Measurements from ENCODE around the gene CD99. TPM values are rescaled to one million over a fixed set of nuclear protein-coding genes. Genes with fewer than 3 reads are reported as not detected.

Gene CD99
- total RNA-seq, 1 donor = 455 TPM

GRCh38 chrX:2703991-2704369 is 12.9 kb downstream of the CD99 start:
- DNase-seq (ENCODE audit: insufficient read length, low spot score, missing footprints) = no peak
- H3K36me3 ChIP-seq (ENCODE audit: insufficient read depth, low read length) = peaks cover 7% of the 10 kb centered on the region
- no peak overlapping the region for H3K4me3 ChIP-seq (ENCODE audit: insufficient read depth, low read length)
- H3K79me2 ChIP-seq (ENCODE audit: insufficient read depth, low read length) = peaks cover 95% of the 10 kb centered on the region
- no peak overlapping the region for H3K27ac ChIP-seq (ENCODE audit: low read depth, low read length)
- H3K27me3 ChIP-seq (ENCODE audit: insufficient read depth, low read length) = no peaks in the 10 kb centered on the region
- H4K20me1 ChIP-seq (ENCODE audit: insufficient read depth, low read length) = peaks cover 74% of the 10 kb centered on the region
- no peak overlapping the region for H2AFZ ChIP-seq (ENCODE audit: low read length)
- H3K4me2 ChIP-seq (ENCODE audit: insufficient read depth, low read length) = no peak overlapping the region
- TF ChIP-seq CTCF (IDR thresholded peaks at IDR 0.05; ENCODE audit: extremely low read depth, low read depth, low read length) = no peak
- no peaks in the 10 kb centered on the region for H3K9me3 ChIP-seq (ENCODE audit: low read depth, low read length)
- H3K4me1 ChIP-seq (ENCODE audit: insufficient read depth, low read length) = peaks cover 16% of the 10 kb centered on the region

- Histone ChIP-seq H3K9me3 (ENCODE audit: low read depth, low read length) (no peaks in the 10 kb centered on the region), H3K79me2 (ENCODE audit: insufficient read depth, low read length) (peaks cover 95% of the 10 kb centered on the region), H3K27me3 (ENCODE audit: insufficient read depth, low read length) (no peaks in the 10 kb centered on the region), H4K20me1 (ENCODE audit: insufficient read depth, low read length) (peaks cover 77% of the 10 kb centered on the region), H3K4me3 (ENCODE audit: insufficient read depth, low read length) (no peak overlapping the region), H3K27ac (ENCODE audit: low read depth, low read length) (no peak overlapping the region), H3K4me2 (ENCODE audit: insufficient read depth, low read length) (no peak overlapping the region), H3K4me1 (ENCODE audit: insufficient read depth, low read length) (peaks cover 26% of the 10 kb centered on the region), H2AFZ (ENCODE audit: low read length) (no peak overlapping the region), H3K36me3 (ENCODE audit: insufficient read depth, low read length) (peaks cover 3% of the 10 kb centered on the region)
- TF ChIP-seq CTCF (IDR thresholded peaks at IDR 0.05; ENCODE audit: extremely low read depth, low read depth, low read length) = no peak
- no peak for DNase-seq (ENCODE audit: insufficient read length, low spot score, missing footprints)
Measured at GRCh38 chrX:2705046-2705832, 14.1 kb downstream of the CD99 start.

GRCh38 chrX:2707334-2707760 is 16.3 kb downstream of the CD99 start:
- no peaks in the 10 kb centered on the region for H3K9me3 ChIP-seq (ENCODE audit: low read depth, low read length)
- peaks cover 71% of the 10 kb centered on the region for H4K20me1 ChIP-seq (ENCODE audit: insufficient read depth, low read length)
- DNase-seq (ENCODE audit: insufficient read length, low spot score, missing footprints) = peak; percentile 95
- H3K27me3 ChIP-seq (ENCODE audit: insufficient read depth, low read length) = no peaks in the 10 kb centered on the region
- H3K27ac ChIP-seq (ENCODE audit: low read depth, low read length) = peak overlapping the region; percentile 69
- no peak overlapping the region for H2AFZ ChIP-seq (ENCODE audit: low read length)
- H3K36me3 ChIP-seq (ENCODE audit: insufficient read depth, low read length) = peaks cover 3% of the 10 kb centered on the region
- H3K4me3 ChIP-seq (ENCODE audit: insufficient read depth, low read length) = no peak overlapping the region
- peak overlapping the region; percentile 60 for H3K4me2 ChIP-seq (ENCODE audit: insufficient read depth, low read length)
- H3K79me2 ChIP-seq (ENCODE audit: insufficient read depth, low read length) = peaks cover 84% of the 10 kb centered on the region
- TF ChIP-seq CTCF (IDR thresholded peaks at IDR 0.05; ENCODE audit: extremely low read depth, low read depth, low read length) = no peak
- peaks cover 31% of the 10 kb centered on the region for H3K4me1 ChIP-seq (ENCODE audit: insufficient read depth, low read length)

- Histone ChIP-seq H3K79me2 (ENCODE audit: insufficient read depth, low read length) (peaks cover 84% of the 10 kb centered on the region), H3K4me1 (ENCODE audit: insufficient read depth, low read length) (peaks cover 31% of the 10 kb centered on the region), H3K9me3 (ENCODE audit: low read depth, low read length) (no peaks in the 10 kb centered on the region), H3K4me3 (ENCODE audit: insufficient read depth, low read length) (no peak overlapping the region), H3K4me2 (ENCODE audit: insufficient read depth, low read length) (peak overlapping the region; percentile 60), H3K36me3 (ENCODE audit: insufficient read depth, low read length) (peaks cover 10% of the 10 kb centered on the region), H4K20me1 (ENCODE audit: insufficient read depth, low read length) (peaks cover 75% of the 10 kb centered on the region), H2AFZ (ENCODE audit: low read length) (no peak overlapping the region), H3K27ac (ENCODE audit: low read depth, low read length) (peak overlapping the region; percentile 69), H3K27me3 (ENCODE audit: insufficient read depth, low read length) (no peaks in the 10 kb centered on the region)
- no peak for DNase-seq (ENCODE audit: insufficient read length, low spot score, missing footprints)
- no peak for TF ChIP-seq CTCF (IDR thresholded peaks at IDR 0.05; ENCODE audit: extremely low read depth, low read depth, low read length)
Measured at GRCh38 chrX:2708021-2708420, 16.9 kb downstream of the CD99 start.

Measured in osteoblast (primary cell).